PFSK-1 (cell line): ENCODE results near the gene SLIT3.

Experiments used
- FOXP2 ChIP-seq: optimal IDR thresholded peaks from 2 replicates; pipeline ENCODE3; 2011; ENCODE audit warnings: borderline replicate concordance, control low read depth, inconsistent platforms; ENCODE audit not compliant: insufficient read depth; ENCODE audit errors: extremely low read length, extremely low read depth
- POLR2AphosphoS5 ChIP-seq: IDR thresholded peaks from 2 replicates; pipeline ENCODE4 v1.6.1; 2012; ENCODE audit warnings: low read depth, mild to moderate bottlenecking, control low read depth, low read length, moderate library complexity
- SIN3A ChIP-seq: IDR thresholded peaks from 2 replicates; pipeline ENCODE4 v1.6.1; 2012; ENCODE audit warnings: mild to moderate bottlenecking, low read length, moderate library complexity, borderline replicate concordance; ENCODE audit not compliant: insufficient read depth
- TAF1 ChIP-seq: IDR thresholded peaks from 2 replicates; pipeline ENCODE4 v1.6.1; 2012; ENCODE audit warnings: low read length, control low read depth, borderline replicate concordance; ENCODE audit not compliant: insufficient read depth
- TF ChIP-seq, protein P1 (sequence below), 2 experiments: IDR thresholded peaks; 2 replicates each; pipeline versions ENCODE4 v1.6.1 to v1.8.0; 2011 to 2012; ENCODE audit warnings: low read depth in 2 of 2, low read length in 2 of 2, control low read depth in 1 of 2, inconsistent platforms in 1 of 2, mild to moderate bottlenecking in 1 of 2, moderate library complexity in 1 of 2; ENCODE audit not compliant: insufficient read depth in 1 of 2

The SLIT3 gene

DNA sequence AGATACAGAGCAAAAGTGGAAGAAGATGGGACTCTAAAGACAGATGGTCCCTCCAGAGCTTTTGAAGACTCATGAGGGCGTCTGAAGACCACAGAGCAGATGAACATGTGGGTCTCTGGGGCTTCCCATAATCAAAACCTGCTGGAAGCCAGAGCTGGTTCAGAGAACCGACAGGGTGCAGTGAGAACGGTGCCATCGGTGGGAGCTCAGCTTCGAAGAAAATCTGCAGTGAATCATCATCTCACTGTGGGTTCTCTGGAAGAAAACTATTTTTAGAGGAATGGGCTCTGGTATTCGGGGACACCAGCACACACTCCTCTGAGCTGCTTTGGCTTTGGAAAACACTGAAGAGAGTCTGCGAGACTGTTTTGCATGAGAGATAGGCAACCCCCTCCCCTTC is 499.4 kb downstream of the SLIT3 start:
- no peak for TF ChIP-seq POLR2AphosphoS5
- no peak for TF ChIP-seq TAF1
- TF ChIP-seq FOXP2 = no peak
- TF ChIP-seq, protein P1, sequence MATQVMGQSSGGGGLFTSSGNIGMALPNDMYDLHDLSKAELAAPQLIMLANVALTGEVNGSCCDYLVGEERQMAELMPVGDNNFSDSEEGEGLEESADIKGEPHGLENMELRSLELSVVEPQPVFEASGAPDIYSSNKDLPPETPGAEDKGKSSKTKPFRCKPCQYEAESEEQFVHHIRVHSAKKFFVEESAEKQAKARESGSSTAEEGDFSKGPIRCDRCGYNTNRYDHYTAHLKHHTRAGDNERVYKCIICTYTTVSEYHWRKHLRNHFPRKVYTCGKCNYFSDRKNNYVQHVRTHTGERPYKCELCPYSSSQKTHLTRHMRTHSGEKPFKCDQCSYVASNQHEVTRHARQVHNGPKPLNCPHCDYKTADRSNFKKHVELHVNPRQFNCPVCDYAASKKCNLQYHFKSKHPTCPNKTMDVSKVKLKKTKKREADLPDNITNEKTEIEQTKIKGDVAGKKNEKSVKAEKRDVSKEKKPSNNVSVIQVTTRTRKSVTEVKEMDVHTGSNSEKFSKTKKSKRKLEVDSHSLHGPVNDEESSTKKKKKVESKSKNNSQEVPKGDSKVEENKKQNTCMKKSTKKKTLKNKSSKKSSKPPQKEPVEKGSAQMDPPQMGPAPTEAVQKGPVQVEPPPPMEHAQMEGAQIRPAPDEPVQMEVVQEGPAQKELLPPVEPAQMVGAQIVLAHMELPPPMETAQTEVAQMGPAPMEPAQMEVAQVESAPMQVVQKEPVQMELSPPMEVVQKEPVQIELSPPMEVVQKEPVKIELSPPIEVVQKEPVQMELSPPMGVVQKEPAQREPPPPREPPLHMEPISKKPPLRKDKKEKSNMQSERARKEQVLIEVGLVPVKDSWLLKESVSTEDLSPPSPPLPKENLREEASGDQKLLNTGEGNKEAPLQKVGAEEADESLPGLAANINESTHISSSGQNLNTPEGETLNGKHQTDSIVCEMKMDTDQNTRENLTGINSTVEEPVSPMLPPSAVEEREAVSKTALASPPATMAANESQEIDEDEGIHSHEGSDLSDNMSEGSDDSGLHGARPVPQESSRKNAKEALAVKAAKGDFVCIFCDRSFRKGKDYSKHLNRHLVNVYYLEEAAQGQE (IDR thresholded peaks at IDR 0.05; ENCODE audit: insufficient read depth in 1 of 2, low read depth in 2 of 2, low read length in 2 of 2) = no peak
- TF ChIP-seq SIN3A = no peak

DNA sequence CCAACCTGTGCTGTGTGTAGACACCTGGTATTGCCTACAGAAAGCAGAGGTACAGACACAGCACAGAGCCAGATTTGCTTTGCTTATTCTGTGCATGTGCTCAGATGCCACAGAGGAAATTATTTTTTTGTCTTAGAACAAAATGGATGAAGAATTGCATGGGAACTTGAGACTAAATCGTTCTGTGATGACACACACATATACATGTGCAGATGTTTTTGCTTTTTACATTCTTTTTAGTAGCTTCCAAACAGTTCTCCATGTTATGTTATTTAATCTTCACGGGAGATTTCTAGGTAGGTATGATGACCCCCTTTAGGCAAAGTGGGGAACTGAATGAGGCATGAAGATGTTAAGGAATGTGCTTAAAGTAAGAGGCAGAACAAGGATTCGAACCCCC is 500.2 kb downstream of the SLIT3 start:
- TF ChIP-seq FOXP2 (no peak), SIN3A (no peak), TAF1 (no peak), POLR2AphosphoS5 (no peak)
- TF ChIP-seq, protein P1 (IDR thresholded peaks at IDR 0.05; ENCODE audit: insufficient read depth in 1 of 2, low read depth in 2 of 2, low read length in 2 of 2) = no peak

DNA sequence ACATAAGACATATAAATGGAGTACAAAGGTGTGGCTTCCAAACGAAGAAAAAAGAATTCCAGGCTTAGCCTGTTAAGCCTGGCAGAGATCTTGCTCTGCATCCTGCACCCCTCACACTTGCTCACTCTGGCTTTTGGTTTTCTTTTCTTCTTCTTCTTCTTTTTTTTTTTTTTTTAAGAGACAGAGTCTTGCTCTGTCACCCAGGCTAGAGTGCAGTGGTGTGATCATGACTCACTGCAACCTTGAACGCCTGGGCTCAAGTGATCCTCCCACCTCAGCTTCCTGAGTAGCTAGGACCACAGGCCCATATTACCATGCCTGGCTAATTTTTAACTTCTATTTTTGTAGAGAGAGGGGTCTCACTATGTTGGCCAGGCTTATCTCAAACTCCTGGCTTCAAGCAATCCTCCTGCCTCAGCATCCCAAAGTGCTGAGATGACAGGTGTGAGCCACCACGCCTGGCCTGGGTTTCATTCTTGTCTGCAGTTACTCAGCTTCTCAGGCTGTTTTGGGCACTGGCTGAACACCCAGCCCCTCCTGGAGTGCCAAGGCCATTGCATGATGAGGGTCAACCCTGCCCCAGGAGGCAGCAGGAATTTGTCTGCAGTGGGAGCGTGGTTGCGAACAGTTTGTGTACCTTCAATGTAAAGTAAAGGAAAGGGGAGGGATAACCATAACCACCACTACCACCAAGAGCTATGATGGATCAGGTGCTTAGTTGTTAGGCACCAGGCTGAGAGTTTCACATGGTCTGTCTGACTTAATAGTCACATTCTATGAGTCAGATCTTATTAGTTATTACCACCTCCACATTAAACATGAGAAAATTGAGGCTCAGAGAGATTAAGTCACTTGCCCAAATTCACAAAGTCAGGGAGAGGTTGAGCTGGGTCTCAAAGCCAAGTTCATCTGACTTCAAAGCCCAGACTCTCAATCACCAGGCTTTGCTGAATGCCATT is 502.6 kb downstream of the SLIT3 start:
- TF ChIP-seq SIN3A = no peak
- TF ChIP-seq TAF1 = no peak
- no peak for TF ChIP-seq FOXP2
- TF ChIP-seq, protein P1 (IDR thresholded peaks at IDR 0.05; ENCODE audit: insufficient read depth in 1 of 2, low read depth in 2 of 2, low read length in 2 of 2) = no peak
- TF ChIP-seq POLR2AphosphoS5 = no peak

DNA sequence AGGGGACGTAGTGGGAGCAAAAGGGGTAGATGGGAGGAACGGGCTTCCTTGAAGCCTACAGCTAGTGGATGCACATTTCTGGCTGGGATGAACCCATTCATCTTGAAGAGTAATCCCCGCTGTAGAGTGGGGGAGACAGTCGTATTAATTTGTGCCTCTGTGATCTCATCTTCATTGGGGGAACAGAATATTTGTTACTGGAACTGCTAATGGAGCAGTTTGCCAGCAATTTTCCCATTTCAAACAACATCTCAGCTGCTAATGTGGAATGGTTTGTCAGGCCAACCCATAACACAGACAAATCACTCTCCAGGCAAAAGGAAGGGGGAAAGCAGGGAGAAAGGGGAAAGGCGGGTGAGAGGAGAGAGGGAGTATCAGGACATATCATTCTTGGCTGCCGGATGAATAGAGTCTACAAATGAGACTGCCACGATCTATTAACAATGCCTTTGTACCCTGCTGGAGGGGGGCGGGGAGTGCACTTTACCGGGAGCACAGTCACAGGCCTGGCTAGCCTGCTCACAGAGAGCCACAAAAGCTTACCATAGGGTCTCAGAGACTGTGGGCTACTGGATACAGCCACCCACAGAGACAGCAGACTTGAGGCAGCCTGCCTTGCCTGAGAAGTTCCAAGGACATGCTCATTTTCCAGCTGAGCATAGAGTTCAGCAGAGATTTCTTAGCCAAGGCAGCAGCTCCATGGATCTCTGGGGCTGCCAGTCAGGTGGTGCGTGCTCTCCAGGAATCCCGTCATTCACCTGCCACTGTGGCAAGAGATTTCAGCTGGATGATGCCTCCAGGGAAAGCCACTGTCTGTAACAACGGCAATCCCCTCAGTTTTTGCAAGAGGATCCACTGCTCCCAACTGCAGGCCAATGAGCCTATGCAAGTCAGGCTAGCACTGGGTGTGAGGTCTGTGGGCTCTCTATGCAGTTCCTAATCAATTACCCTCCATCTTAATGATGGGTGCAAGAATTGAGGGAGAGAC is 504.1 kb downstream of the SLIT3 start:
- TF ChIP-seq SIN3A (no peak), TAF1 (no peak), FOXP2 (no peak)
- TF ChIP-seq, protein P1 (IDR thresholded peaks at IDR 0.05; ENCODE audit: insufficient read depth in 1 of 2, low read depth in 2 of 2, low read length in 2 of 2) = no peak
